ENCODE measurements around the gene CCDC134. TPM values are rescaled to one million over a fixed set of nuclear protein-coding genes. Genes with fewer than 3 reads are reported as not detected.

The CCDC134 gene
- total and polyA plus RNA-seq, 2 of the 13 experiments (the other 11 are each of a cell fraction or from before 2014, with no cell fraction given), result 4.8 to 17.4 TPM

DNA sequence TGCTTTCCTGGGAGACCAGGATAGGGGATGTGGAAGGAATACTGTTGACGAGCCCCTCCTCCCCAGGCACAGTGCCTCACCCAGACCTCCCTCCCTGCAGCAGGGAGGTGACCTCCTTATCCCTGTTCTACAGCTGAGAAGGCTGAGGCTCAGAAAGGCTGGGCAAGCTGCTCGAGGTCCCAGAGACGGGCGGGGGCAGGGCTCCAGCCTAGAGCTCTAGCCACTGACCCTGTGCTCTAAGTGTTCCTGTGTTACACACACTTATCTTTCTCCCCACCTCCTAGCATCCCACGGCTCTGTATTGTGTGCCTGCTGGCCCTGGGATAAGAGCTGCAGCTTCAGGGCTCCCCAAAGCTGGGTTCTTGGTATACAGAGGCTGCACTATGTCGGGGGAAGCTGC lies 7.9 kb downstream of the CCDC134 start:
- DNase-seq (ENCODE audit: low spot score), result no peak
- Histone ChIP-seq H3K9ac (ENCODE audit: insufficient read depth, low read depth, low read length) (no peak overlapping the region), H3K27ac (ENCODE audit: extremely low read length, insufficient read depth, low read length) (no peak overlapping the region), H3K9me3 (ENCODE audit: low read length) (no peaks in the 10 kb centered on the region), H4K20me1 (ENCODE audit: insufficient read depth, low read length) (no peaks in the 10 kb centered on the region), H3K27me3 (ENCODE audit: control insufficient read depth in 1 of 2, insufficient read depth in 2 of 2, low read length in 2 of 2) (no peaks in the 10 kb centered on the region), H3K4me3 (replicated peaks in 1 of 3; ENCODE audit: insufficient read depth in 1 of 3, low read depth in 2 of 3, low read length in 3 of 3) (no peak overlapping the region), H3K36me3 (replicated peaks in 1 of 2; ENCODE audit: control insufficient read depth in 1 of 2, insufficient read depth in 2 of 2, low read length in 2 of 2) (peaks cover 3 to 14% of the 10 kb centered on the region in 2 experiments; a peak in 3 of 5 replicates), H3K4me2 (ENCODE audit: low read depth, low read length) (no peak overlapping the region), H2AFZ (ENCODE audit: low read length) (no peak overlapping the region), H3K4me1 (ENCODE audit: insufficient read depth, low read length) (peaks cover 12% of the 10 kb centered on the region), H3K79me2 (ENCODE audit: insufficient read depth, low read length) (peaks cover 14% of the 10 kb centered on the region)
- no peak for FAIRE-seq
- CTCF ChIA-PET (ENCODE audit: low intra/inter-chr PET ratio, low total read pairs), result no interaction called here
- in situ Hi-C loops (cut with HindIII; ENCODE audit: extremely low pct_ligation_motif_present, low pct_unique_long_range_greater_than_20kb) (no loop called here), intact Hi-C loops (cut with micrococcal nuclease; ENCODE audit: unreplicated experiment) (no loop called here)
- ATAC-seq, result no peak
- TF ChIP-seq ZFP82 (CRISPR knock-in tag; IDR thresholded peaks at IDR 0.05; ENCODE audit: borderline replicate concordance), result no peak
- TF ChIP-seq ZIK1 (CRISPR knock-in tag; IDR thresholded peaks at IDR 0.05; ENCODE audit: borderline replicate concordance, low read depth), result no peak
- TF ChIP-seq, protein P1, sequence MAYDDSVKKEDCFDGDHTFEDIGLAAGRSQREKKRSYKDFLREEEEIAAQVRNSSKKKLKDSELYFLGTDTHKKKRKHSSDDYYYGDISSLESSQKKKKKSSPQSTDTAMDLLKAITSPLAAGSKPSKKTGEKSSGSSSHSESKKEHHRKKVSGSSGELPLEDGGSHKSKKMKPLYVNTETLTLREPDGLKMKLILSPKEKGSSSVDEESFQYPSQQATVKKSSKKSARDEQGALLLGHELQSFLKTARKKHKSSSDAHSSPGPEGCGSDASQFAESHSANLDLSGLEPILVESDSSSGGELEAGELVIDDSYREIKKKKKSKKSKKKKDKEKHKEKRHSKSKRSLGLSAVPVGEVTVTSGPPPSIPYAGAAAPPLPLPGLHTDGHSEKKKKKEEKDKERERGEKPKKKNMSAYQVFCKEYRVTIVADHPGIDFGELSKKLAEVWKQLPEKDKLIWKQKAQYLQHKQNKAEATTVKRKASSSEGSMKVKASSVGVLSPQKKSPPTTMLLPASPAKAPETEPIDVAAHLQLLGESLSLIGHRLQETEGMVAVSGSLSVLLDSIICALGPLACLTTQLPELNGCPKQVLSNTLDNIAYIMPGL (CRISPR knock-in tag; IDR thresholded peaks at IDR 0.05; ENCODE audit: borderline replicate concordance in 1 of 2, low read depth in 1 of 2), result no peak
- TF ChIP-seq NR2F1 (CRISPR knock-in tag; IDR thresholded peaks at IDR 0.05), result no peak
- TF ChIP-seq ZNF782 (CRISPR knock-in tag; IDR thresholded peaks at IDR 0.05; ENCODE audit: borderline replicate concordance), result no peak
- no peak for TF ChIP-seq ESRRA (CRISPR knock-in tag; IDR thresholded peaks at IDR 0.05; ENCODE audit: low read depth)
- no peak for TF ChIP-seq SRSF9 (IDR thresholded peaks at IDR 0.05; ENCODE audit: borderline replicate concordance, insufficient read depth, low read depth, low read length, poor library complexity, severe bottlenecking)
- no peak for TF ChIP-seq ZNF160 (CRISPR knock-in tag; IDR thresholded peaks at IDR 0.05)
- no peak for TF ChIP-seq GATAD1 (CRISPR knock-in tag; IDR thresholded peaks at IDR 0.05)
- no peak for TF ChIP-seq PHB2 (IDR thresholded peaks at IDR 0.05; ENCODE audit: partially characterized antibody)
- TF ChIP-seq ZNF652 (CRISPR knock-in tag; IDR thresholded peaks at IDR 0.05; ENCODE audit: borderline replicate concordance, low read depth), result no peak
- no peak for TF ChIP-seq CAMTA2 (CRISPR knock-in tag; IDR thresholded peaks at IDR 0.05; ENCODE audit: borderline replicate concordance)
- TF ChIP-seq, protein P2, sequence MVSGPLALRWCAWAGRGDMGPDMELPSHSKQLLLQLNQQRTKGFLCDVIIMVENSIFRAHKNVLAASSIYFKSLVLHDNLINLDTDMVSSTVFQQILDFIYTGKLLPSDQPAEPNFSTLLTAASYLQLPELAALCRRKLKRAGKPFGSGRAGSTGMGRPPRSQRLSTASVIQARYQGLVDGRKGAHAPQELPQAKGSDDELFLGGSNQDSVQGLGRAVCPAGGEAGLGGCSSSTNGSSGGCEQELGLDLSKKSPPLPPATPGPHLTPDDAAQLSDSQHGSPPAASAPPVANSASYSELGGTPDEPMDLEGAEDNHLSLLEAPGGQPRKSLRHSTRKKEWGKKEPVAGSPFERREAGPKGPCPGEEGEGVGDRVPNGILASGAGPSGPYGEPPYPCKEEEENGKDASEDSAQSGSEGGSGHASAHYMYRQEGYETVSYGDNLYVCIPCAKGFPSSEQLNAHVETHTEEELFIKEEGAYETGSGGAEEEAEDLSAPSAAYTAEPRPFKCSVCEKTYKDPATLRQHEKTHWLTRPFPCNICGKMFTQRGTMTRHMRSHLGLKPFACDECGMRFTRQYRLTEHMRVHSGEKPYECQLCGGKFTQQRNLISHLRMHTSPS (CRISPR knock-in tag; IDR thresholded peaks at IDR 0.05; ENCODE audit: low read depth), result no peak
- no peak for TF ChIP-seq ZNF709 (CRISPR knock-in tag; IDR thresholded peaks at IDR 0.05)
- no peak for TF ChIP-seq ZNF772 (CRISPR knock-in tag; IDR thresholded peaks at IDR 0.05)
- no peak for TF ChIP-seq ZNF557 (CRISPR knock-in tag; IDR thresholded peaks at IDR 0.05)
- no peak for TF ChIP-seq ZNF614 (CRISPR knock-in tag; IDR thresholded peaks at IDR 0.05; ENCODE audit: borderline replicate concordance)
- no peak for TF ChIP-seq TBL1XR1 (IDR thresholded peaks at IDR 0.05; ENCODE audit: borderline replicate concordance, low read length, partially characterized antibody)
- POLR2A ChIA-PET, result interaction anchor here (1.7 kb wide), 1 partner anchor 8 kb away, joined by 4 read pairs; the partner anchor contains the start of gene CCDC134
- WGBS (ENCODE audit: low lambda C conversion rate), result 91% methylated on average over 5 of the region's 6 CpGs
- BruUV-seq (replicated peaks), result no TSS peak
